ENCODE measurements around the gene C2CD4C.

DNA sequence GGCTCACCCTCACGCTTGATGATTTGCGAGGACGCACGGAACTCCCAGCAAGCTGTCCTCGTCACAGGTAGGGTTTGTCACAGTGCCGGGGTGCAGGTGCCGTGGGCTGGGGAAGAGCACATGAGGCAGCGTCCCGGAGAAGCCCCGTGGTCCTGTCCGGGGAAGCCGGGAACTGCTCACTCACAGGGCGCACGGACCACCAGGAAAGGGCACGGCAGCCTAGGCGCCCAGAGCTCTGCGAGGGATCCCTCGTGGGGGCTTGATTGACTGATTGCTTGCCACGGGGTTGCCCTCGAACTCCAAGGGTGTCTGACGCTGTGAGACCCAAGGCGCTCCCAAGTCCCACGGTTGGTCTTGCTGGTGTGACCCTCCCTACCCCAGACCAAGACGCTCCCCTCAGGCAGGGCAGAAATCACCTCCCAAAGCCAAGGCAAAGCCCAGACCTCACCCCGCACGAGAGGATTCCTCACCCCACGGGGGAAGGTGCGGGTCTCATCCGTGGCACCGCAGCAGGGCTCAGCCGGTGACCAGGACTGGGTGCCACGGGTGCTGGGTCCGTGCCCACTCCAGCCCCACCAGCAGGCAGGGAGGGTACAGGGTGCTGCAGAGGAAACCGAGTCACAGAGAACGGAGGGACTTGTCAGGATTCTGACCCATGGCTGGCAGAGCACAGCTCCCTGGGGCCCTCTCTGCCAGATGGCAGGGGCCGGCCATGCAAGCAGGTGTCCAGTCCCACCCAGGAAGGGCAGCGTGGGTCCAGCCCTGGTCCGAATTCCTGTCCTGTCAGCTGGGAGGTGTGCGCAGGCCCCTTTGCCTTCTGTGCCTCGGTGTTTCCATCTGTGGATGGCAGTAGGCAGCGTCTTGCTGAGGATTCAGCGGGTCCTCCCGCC lies 7.7 kb downstream of the C2CD4C start:
- TF ChIP-seq, protein P1, sequence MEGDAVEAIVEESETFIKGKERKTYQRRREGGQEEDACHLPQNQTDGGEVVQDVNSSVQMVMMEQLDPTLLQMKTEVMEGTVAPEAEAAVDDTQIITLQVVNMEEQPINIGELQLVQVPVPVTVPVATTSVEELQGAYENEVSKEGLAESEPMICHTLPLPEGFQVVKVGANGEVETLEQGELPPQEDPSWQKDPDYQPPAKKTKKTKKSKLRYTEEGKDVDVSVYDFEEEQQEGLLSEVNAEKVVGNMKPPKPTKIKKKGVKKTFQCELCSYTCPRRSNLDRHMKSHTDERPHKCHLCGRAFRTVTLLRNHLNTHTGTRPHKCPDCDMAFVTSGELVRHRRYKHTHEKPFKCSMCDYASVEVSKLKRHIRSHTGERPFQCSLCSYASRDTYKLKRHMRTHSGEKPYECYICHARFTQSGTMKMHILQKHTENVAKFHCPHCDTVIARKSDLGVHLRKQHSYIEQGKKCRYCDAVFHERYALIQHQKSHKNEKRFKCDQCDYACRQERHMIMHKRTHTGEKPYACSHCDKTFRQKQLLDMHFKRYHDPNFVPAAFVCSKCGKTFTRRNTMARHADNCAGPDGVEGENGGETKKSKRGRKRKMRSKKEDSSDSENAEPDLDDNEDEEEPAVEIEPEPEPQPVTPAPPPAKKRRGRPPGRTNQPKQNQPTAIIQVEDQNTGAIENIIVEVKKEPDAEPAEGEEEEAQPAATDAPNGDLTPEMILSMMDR (IDR thresholded peaks at IDR 0.05) = no peak
- no peak for TF ChIP-seq POLR2A (IDR thresholded peaks at IDR 0.05)

Data from uterus (tissue), 2 donors.